Measurements from ENCODE around the gene CDH1.

CDH1 gene

GRCh38 chr16:68749432-68749831 is 12.3 kb downstream of the CDH1 start:
- Histone ChIP-seq H3K36me3 (ENCODE audit: control insufficient read depth in 1 of 2, insufficient read depth in 2 of 2, low read length in 2 of 2) (no peaks in the 10 kb centered on the region), H3K27ac (ENCODE audit: low read length) (no peak overlapping the region), H3K4me3 (ENCODE audit: low read depth in 1 of 2, low read length in 2 of 2) (no peak overlapping the region), H3K9me3 (ENCODE audit: control insufficient read depth in 1 of 2, low read length in 2 of 2) (no peaks in the 10 kb centered on the region), H3K27me3 (ENCODE audit: low read depth, low read length) (no peaks in the 10 kb centered on the region), H3K4me1 (ENCODE audit: control insufficient read depth in 1 of 2, insufficient read depth in 2 of 2, low read length in 2 of 2) (peaks cover 0 to under 1% of the 10 kb centered on the region in 2 donors)

- no peak overlapping the region for H3K27ac ChIP-seq (ENCODE audit: low read length)
- H3K4me3 ChIP-seq (ENCODE audit: low read depth in 1 of 2, low read length in 2 of 2) = no peak overlapping the region
- no peaks in the 10 kb centered on the region for H3K36me3 ChIP-seq (ENCODE audit: control insufficient read depth in 1 of 2, insufficient read depth in 2 of 2, low read length in 2 of 2)
- H3K4me1 ChIP-seq (ENCODE audit: control insufficient read depth in 1 of 2, insufficient read depth in 2 of 2, low read length in 2 of 2) = no peaks in the 10 kb centered on the region
- H3K27me3 ChIP-seq (ENCODE audit: low read depth, low read length) = no peaks in the 10 kb centered on the region
- H3K9me3 ChIP-seq (ENCODE audit: control insufficient read depth in 1 of 2, low read length in 2 of 2) = no peaks in the 10 kb centered on the region
Observed at GRCh38 chr16:68750193-68750695, 13.2 kb downstream of the CDH1 start.

- H3K4me3 ChIP-seq (ENCODE audit: low read depth in 1 of 2, low read length in 2 of 2) = no peak overlapping the region
- H3K36me3 ChIP-seq (ENCODE audit: control insufficient read depth in 1 of 2, insufficient read depth in 2 of 2, low read length in 2 of 2) = no peaks in the 10 kb centered on the region
- H3K9me3 ChIP-seq (ENCODE audit: control insufficient read depth in 1 of 2, low read length in 2 of 2) = no peaks in the 10 kb centered on the region
- H3K27ac ChIP-seq (ENCODE audit: low read length) = no peak overlapping the region
- H3K27me3 ChIP-seq (ENCODE audit: low read depth, low read length) = no peaks in the 10 kb centered on the region
- no peaks in the 10 kb centered on the region for H3K4me1 ChIP-seq (ENCODE audit: control insufficient read depth in 1 of 2, insufficient read depth in 2 of 2, low read length in 2 of 2)
Observed at GRCh38 chr16:68751160-68751559, 14.1 kb downstream of the CDH1 start.

- Histone ChIP-seq H3K4me3 (ENCODE audit: low read depth in 1 of 2, low read length in 2 of 2) (no peak overlapping the region), H3K27me3 (ENCODE audit: low read depth, low read length) (no peaks in the 10 kb centered on the region), H3K9me3 (ENCODE audit: control insufficient read depth in 1 of 2, low read length in 2 of 2) (no peaks in the 10 kb centered on the region), H3K27ac (ENCODE audit: low read length) (no peak overlapping the region), H3K4me1 (ENCODE audit: control insufficient read depth in 1 of 2, insufficient read depth in 2 of 2, low read length in 2 of 2) (no peaks in the 10 kb centered on the region), H3K36me3 (ENCODE audit: control insufficient read depth in 1 of 2, insufficient read depth in 2 of 2, low read length in 2 of 2) (no peaks in the 10 kb centered on the region)
Observed at GRCh38 chr16:68752602-68753001, 15.5 kb downstream of the CDH1 start.

GRCh38 chr16:68754084-68754792 is 17.1 kb downstream of the CDH1 start:
- no peaks in the 10 kb centered on the region for H3K9me3 ChIP-seq (ENCODE audit: control insufficient read depth in 1 of 2, low read length in 2 of 2)
- H3K27me3 ChIP-seq (ENCODE audit: low read depth, low read length) = no peaks in the 10 kb centered on the region
- peak overlapping the region; percentile 68 for H3K27ac ChIP-seq (ENCODE audit: low read length)
- no peak overlapping the region for H3K4me3 ChIP-seq (ENCODE audit: low read depth in 1 of 2, low read length in 2 of 2)
- H3K36me3 ChIP-seq (ENCODE audit: control insufficient read depth in 1 of 2, insufficient read depth in 2 of 2, low read length in 2 of 2) = no peaks in the 10 kb centered on the region
- H3K4me1 ChIP-seq (ENCODE audit: control insufficient read depth in 1 of 2, insufficient read depth in 2 of 2, low read length in 2 of 2) = no peaks in the 10 kb centered on the region

GRCh38 chr16:68756239-68756915 is 19.3 kb downstream of the CDH1 start:
- no peaks in the 10 kb centered on the region for H3K36me3 ChIP-seq (ENCODE audit: control insufficient read depth in 1 of 2, insufficient read depth in 2 of 2, low read length in 2 of 2)
- H3K27ac ChIP-seq (ENCODE audit: low read length) = no peak overlapping the region
- no peaks in the 10 kb centered on the region for H3K4me1 ChIP-seq (ENCODE audit: control insufficient read depth in 1 of 2, insufficient read depth in 2 of 2, low read length in 2 of 2)
- H3K4me3 ChIP-seq (ENCODE audit: low read depth in 1 of 2, low read length in 2 of 2) = no peak overlapping the region
- H3K27me3 ChIP-seq (ENCODE audit: low read depth, low read length) = no peaks in the 10 kb centered on the region
- H3K9me3 ChIP-seq (ENCODE audit: control insufficient read depth in 1 of 2, low read length in 2 of 2) = no peaks in the 10 kb centered on the region

GRCh38 chr16:68757625-68757935 is 20.5 kb downstream of the CDH1 start:
- H3K4me1 ChIP-seq (ENCODE audit: control insufficient read depth in 1 of 2, insufficient read depth in 2 of 2, low read length in 2 of 2) = no peaks in the 10 kb centered on the region
- no peaks in the 10 kb centered on the region for H3K27me3 ChIP-seq (ENCODE audit: low read depth, low read length)
- H3K9me3 ChIP-seq (ENCODE audit: control insufficient read depth in 1 of 2, low read length in 2 of 2) = no peaks in the 10 kb centered on the region
- H3K4me3 ChIP-seq (ENCODE audit: low read depth in 1 of 2, low read length in 2 of 2) = no peak overlapping the region
- H3K27ac ChIP-seq (ENCODE audit: low read length) = peak overlapping the region; percentile 54
- H3K36me3 ChIP-seq (ENCODE audit: control insufficient read depth in 1 of 2, insufficient read depth in 2 of 2, low read length in 2 of 2) = no peaks in the 10 kb centered on the region

- H3K36me3 ChIP-seq (ENCODE audit: control insufficient read depth in 1 of 2, insufficient read depth in 2 of 2, low read length in 2 of 2) = no peaks in the 10 kb centered on the region
- H3K27ac ChIP-seq (ENCODE audit: low read length) = no peak overlapping the region
- no peaks in the 10 kb centered on the region for H3K4me1 ChIP-seq (ENCODE audit: control insufficient read depth in 1 of 2, insufficient read depth in 2 of 2, low read length in 2 of 2)
- no peaks in the 10 kb centered on the region for H3K27me3 ChIP-seq (ENCODE audit: low read depth, low read length)
- no peak overlapping the region for H3K4me3 ChIP-seq (ENCODE audit: low read depth in 1 of 2, low read length in 2 of 2)
- H3K9me3 ChIP-seq (ENCODE audit: control insufficient read depth in 1 of 2, low read length in 2 of 2) = no peaks in the 10 kb centered on the region
Observed at GRCh38 chr16:68759062-68759461, 22.0 kb downstream of the CDH1 start.

GRCh38 chr16:68760671-68761275 is 23.7 kb downstream of the CDH1 start:
- H3K36me3 ChIP-seq (ENCODE audit: control insufficient read depth in 1 of 2, insufficient read depth in 2 of 2, low read length in 2 of 2) = no peaks in the 10 kb centered on the region
- H3K4me3 ChIP-seq (ENCODE audit: low read depth in 1 of 2, low read length in 2 of 2) = no peak overlapping the region
- no peaks in the 10 kb centered on the region for H3K27me3 ChIP-seq (ENCODE audit: low read depth, low read length)
- no peak overlapping the region for H3K27ac ChIP-seq (ENCODE audit: low read length)
- H3K4me1 ChIP-seq (ENCODE audit: control insufficient read depth in 1 of 2, insufficient read depth in 2 of 2, low read length in 2 of 2) = no peaks in the 10 kb centered on the region
- no peaks in the 10 kb centered on the region for H3K9me3 ChIP-seq (ENCODE audit: control insufficient read depth in 1 of 2, low read length in 2 of 2)

- Histone ChIP-seq H3K27me3 (ENCODE audit: low read depth, low read length) (no peaks in the 10 kb centered on the region), H3K4me1 (ENCODE audit: control insufficient read depth in 1 of 2, insufficient read depth in 2 of 2, low read length in 2 of 2) (no peaks in the 10 kb centered on the region), H3K9me3 (ENCODE audit: control insufficient read depth in 1 of 2, low read length in 2 of 2) (no peaks in the 10 kb centered on the region), H3K4me3 (ENCODE audit: low read depth in 1 of 2, low read length in 2 of 2) (no peak overlapping the region), H3K27ac (ENCODE audit: low read length) (no peak overlapping the region), H3K36me3 (ENCODE audit: control insufficient read depth in 1 of 2, insufficient read depth in 2 of 2, low read length in 2 of 2) (no peaks in the 10 kb centered on the region)
Observed at GRCh38 chr16:68762996-68763756, 26.1 kb downstream of the CDH1 start.

- H3K4me3 ChIP-seq (ENCODE audit: low read depth in 1 of 2, low read length in 2 of 2) = no peak overlapping the region
- H3K27ac ChIP-seq (ENCODE audit: low read length) = no peak overlapping the region
- no peaks in the 10 kb centered on the region for H3K9me3 ChIP-seq (ENCODE audit: control insufficient read depth in 1 of 2, low read length in 2 of 2)
- H3K4me1 ChIP-seq (ENCODE audit: control insufficient read depth in 1 of 2, insufficient read depth in 2 of 2, low read length in 2 of 2) = no peaks in the 10 kb centered on the region
- no peaks in the 10 kb centered on the region for H3K36me3 ChIP-seq (ENCODE audit: control insufficient read depth in 1 of 2, insufficient read depth in 2 of 2, low read length in 2 of 2)
- no peaks in the 10 kb centered on the region for H3K27me3 ChIP-seq (ENCODE audit: low read depth, low read length)
Observed at GRCh38 chr16:68764862-68765261, 27.8 kb downstream of the CDH1 start.
